Stomach (tissue), 19 donors: ENCODE measurements around the gene SNF8. TPM values are rescaled to one million over a fixed set of nuclear protein-coding genes. Genes with fewer than 3 reads are reported as not detected.

Experiments used
- DNase-seq, 2 donors: peaks; one replicate each; pipeline versions ENCODE4 v3.0.0 to v3.0.0-alpha.2; 2013 to 2019
- H3K27ac ChIP-seq, 5 donors: fragments of 200-600 bp in 4 of 5; sonication (generic) in 4 of 5; one replicate each; pipeline ENCODE4 v1.5.1; 2013 to 2019; ENCODE audit warnings: mild to moderate bottlenecking in 1 of 5, moderate library complexity in 1 of 5
- H3K27me3 ChIP-seq, 3 donors: fragments of 200-600 bp; sonication (generic); one replicate each; pipeline ENCODE4 v1.5.1; 2017 to 2019; ENCODE audit warnings: mixed run types in 1 of 3
- H3K36me3 ChIP-seq, 4 donors: fragments of 200-600 bp; sonication (generic); 1 replicate in 3 of 4; 2 replicates in 1 of 4; pipeline ENCODE4 v1.5.1; 2016 to 2019
- H3K4me1 ChIP-seq, 4 donors: fragments of 200-600 bp; sonication (generic); one replicate each; pipeline ENCODE4 v1.5.1; 2016 to 2019
- H3K4me3 ChIP-seq, 4 donors: fragments of 200-600 bp; sonication (generic) in 3 of 4; one replicate each; pipeline ENCODE4 v1.5.1; 2016 to 2019; ENCODE audit warnings: mild to moderate bottlenecking in 1 of 4
- H3K9me3 ChIP-seq, 4 donors: fragments of 200-600 bp; sonication (generic); one replicate each; pipeline ENCODE4 v1.5.1; 2016 to 2019
- EP300 ChIP-seq: sonication (generic); formaldehyde crosslinking; IDR thresholded peaks from one replicate; pipeline ENCODE4 v1.6.1; 2017; ENCODE audit warnings: antibody characterized with exemption
- POLR2A ChIP-seq, 4 donors: fragments of 450-650 bp; IDR thresholded peaks; one replicate each; pipeline ENCODE4 v1.6.1; 2016; ENCODE audit warnings: antibody characterized with exemption in 4 of 4, control low read depth in 2 of 4, mild to moderate bottlenecking in 1 of 4, moderate library complexity in 1 of 4
- POLR2AphosphoS5 ChIP-seq, 3 donors: sonication (generic); formaldehyde crosslinking; IDR thresholded peaks; one replicate each; pipeline ENCODE4 v1.6.1; 2016; ENCODE audit warnings: antibody characterized with exemption in 3 of 3
- WGBS, 5 donors: extraction: QIAGEN DNeasy Blood & Tissue Kit in 3 of 5; methylation state at CpG; one replicate each; pipeline versions ENCODE4 v1.1.5 to v1.1.7; 2013 to 2018; 5-methylcytosine and 5-hydroxymethylcytosine counted together
- intact Hi-C: fragments of 100-400 bp; cut with DNase I; formaldehyde crosslinking; loops from one replicate; pipeline ENCODE4 v1.15.1; 2023; ENCODE audit warnings: low total_unique reads
- long read RNA-seq, 10 donors: transcript quantifications; one replicate each; lab custom pipeline, GENCODE V29; 2026
- polyA plus RNA-seq, 3 donors: library from polyadenylated mRNA; stranded (reverse); fragments of 200-250 nt; gene quantifications; one replicate each; pipeline ENCODE4 v1.2.3, GENCODE V29; 2013
- total RNA-seq, 5 donors: library from RNA; depleted of rRNA; stranded (reverse); fragments of >200 nt; gene quantifications; one replicate each; pipeline versions ENCODE4 v1.1.0 to v1.2.3, GENCODE V29; 2014 to 2016
- TF ChIP-seq, protein P1 (sequence below), 7 experiments: fragments of 450-650 bp in 4 of 7; fragments of 200-600 bp in 3 of 7; sonication (generic) in 3 of 7; IDR thresholded peaks; one replicate each; pipeline ENCODE4 v1.5.1; 2016 to 2019; ENCODE audit warnings: antibody characterized with exemption in 7 of 7, control low read depth in 2 of 7, mild to moderate bottlenecking in 1 of 7
- donor health status: healthy with polysubstance abuse.
- donor health status: Bipolar disorder and iron deficiency.
- donor health status: healthy.

SNF8 gene, protein sequence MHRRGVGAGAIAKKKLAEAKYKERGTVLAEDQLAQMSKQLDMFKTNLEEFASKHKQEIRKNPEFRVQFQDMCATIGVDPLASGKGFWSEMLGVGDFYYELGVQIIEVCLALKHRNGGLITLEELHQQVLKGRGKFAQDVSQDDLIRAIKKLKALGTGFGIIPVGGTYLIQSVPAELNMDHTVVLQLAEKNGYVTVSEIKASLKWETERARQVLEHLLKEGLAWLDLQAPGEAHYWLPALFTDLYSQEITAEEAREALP
- total RNA-seq (10 to 100 TPM; 18.7 to 53.6 (median 41.3) TPM), polyA plus RNA-seq (100 to 1,000 TPM; 145 to 160 (median 149) TPM)
- long read RNA-seq, donor 1, transcript SNF8-202 (8 exons, 2,319 nt), result major isoform, 20 of 38 reads
- long read RNA-seq, donor 1, partial matches to known transcripts, result 14 of 38 reads
- long read RNA-seq, donor 1, other reads (novel, unspliced or antisense), result 0 of 38 reads
- long read RNA-seq, donor 2, transcript SNF8-202 (8 exons, 2,319 nt), result major isoform, 26 of 53 reads
- long read RNA-seq, donor 2, transcript SNF8-208 (4 exons, 445 nt), result minor isoform, 5 of 53 reads
- long read RNA-seq, donor 2, partial matches to known transcripts, result 15 of 53 reads
- long read RNA-seq, donor 2, other reads (novel, unspliced or antisense), result 0 of 53 reads
- long read RNA-seq, donor 3, transcript SNF8-215 (3 exons, 687 nt), result minor isoform, 7 of 37 reads
- long read RNA-seq, donor 3, transcript SNF8-202 (8 exons, 2,319 nt), result major isoform, 17 of 37 reads
- long read RNA-seq, donor 3, partial matches to known transcripts, result 8 of 37 reads
- long read RNA-seq, donor 3, other reads (novel, unspliced or antisense), result 0 of 37 reads
- long read RNA-seq, donor 4, partial matches to known transcripts, result 0 of 4 reads
- long read RNA-seq, donor 4, other reads (novel, unspliced or antisense), result 0 of 4 reads
- long read RNA-seq, donor 5, transcript SNF8-202 (8 exons, 2,319 nt), result major isoform, 26 of 30 reads
- long read RNA-seq, donor 5, partial matches to known transcripts, result 0 of 30 reads
- long read RNA-seq, donor 5, other reads (novel, unspliced or antisense), result 0 of 30 reads
- long read RNA-seq, donor 6, transcript SNF8-202 (8 exons, 2,319 nt), result major isoform, 54 of 110 reads
- long read RNA-seq, donor 6, transcript SNF8-208 (4 exons, 445 nt), result minor isoform, 10 of 110 reads
- long read RNA-seq, donor 6, partial matches to known transcripts, result 39 of 110 reads
- long read RNA-seq, donor 6, other reads (novel, unspliced or antisense), result 0 of 110 reads
- long read RNA-seq, donor 7, transcript SNF8-203 (2 exons, 1,899 nt), result minor isoform, 5 of 36 reads
- long read RNA-seq, donor 7, transcript SNF8-202 (8 exons, 2,319 nt), result major isoform, 27 of 36 reads
- long read RNA-seq, donor 7, partial matches to known transcripts, result 0 of 36 reads
- long read RNA-seq, donor 7, other reads (novel, unspliced or antisense), result 0 of 36 reads
- long read RNA-seq, donor 8, transcript SNF8-202 (8 exons, 2,319 nt), result major isoform, 18 of 32 reads
- long read RNA-seq, donor 8, partial matches to known transcripts, result 9 of 32 reads
- long read RNA-seq, donor 8, other reads (novel, unspliced or antisense), result 0 of 32 reads
- long read RNA-seq, donor 9, transcript SNF8-202 (8 exons, 2,319 nt), result major isoform, 25 of 29 reads
- long read RNA-seq, donor 9, partial matches to known transcripts, result 0 of 29 reads
- long read RNA-seq, donor 9, other reads (novel, unspliced or antisense), result 0 of 29 reads
- long read RNA-seq, donor 10, transcript SNF8-202 (8 exons, 2,319 nt), result major isoform, 9 of 9 reads
- long read RNA-seq, donor 10, partial matches to known transcripts, result 0 of 9 reads
- long read RNA-seq, donor 10, other reads (novel, unspliced or antisense), result 0 of 9 reads

DNA sequence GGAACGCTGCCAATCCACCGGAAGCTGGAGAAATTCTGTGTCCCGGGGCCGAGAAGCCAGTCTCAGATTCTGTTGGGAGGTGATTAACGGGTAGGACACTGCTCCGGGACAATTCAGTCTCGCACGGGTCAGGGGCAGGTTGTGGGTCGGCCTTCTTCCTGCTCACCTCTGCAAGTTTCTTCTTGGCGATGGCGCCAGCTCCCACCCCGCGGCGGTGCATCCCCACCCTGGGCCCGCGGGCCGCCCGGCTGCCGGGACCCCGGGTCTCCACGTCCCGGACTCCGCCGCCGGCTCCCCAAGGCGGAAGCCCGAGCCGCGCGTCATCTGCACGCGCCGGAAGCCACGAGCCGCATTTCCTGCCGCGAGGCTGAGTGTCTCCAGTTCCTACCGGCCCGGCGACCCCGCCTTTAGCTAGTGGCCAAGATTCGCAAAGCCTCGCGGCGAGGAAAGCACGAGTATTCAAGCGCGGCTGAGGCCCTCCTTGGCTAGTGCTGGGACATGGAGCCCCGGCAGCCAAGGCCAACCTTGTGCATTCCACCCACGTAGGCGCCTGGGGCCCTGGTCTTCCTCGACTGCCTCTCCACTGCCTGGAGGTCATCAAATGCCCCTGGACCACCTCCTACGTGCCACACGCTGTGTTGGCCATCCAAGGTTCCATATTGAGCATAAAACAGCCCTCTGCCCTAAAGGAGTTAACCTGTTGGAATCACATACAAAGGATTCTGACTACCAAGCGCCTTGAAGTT, at the start of gene SNF8:
Gene SNF8 (minus strand): TSS at position 328 of the 746 bp plus-strand sequence. CDS start 108 bp downstream, at position 220.
- H3K27me3 ChIP-seq, result peaks cover 0 to 9% (median 0%) of the 10 kb centered on the region in 3 donors
- H3K4me1 ChIP-seq, result peaks cover 10 to 32% (median 26%) of the 10 kb centered on the region in 4 donors
- H3K4me3 ChIP-seq, result peak within 1 kb of the TSS; percentile 80 to 83 (median 82)
- DNase-seq, result peak; percentile 94 to 98
- intact Hi-C loops, result no loop called here
- no peak for TF ChIP-seq EP300
- peak; percentile 89 to 98 (median 91) for TF ChIP-seq POLR2AphosphoS5 (IDR thresholded peaks at IDR 0.05)
- peak in 1 of 4 donors; percentile 14 for TF ChIP-seq POLR2A (IDR thresholded peaks at IDR 0.05)
- TF ChIP-seq, protein P1, sequence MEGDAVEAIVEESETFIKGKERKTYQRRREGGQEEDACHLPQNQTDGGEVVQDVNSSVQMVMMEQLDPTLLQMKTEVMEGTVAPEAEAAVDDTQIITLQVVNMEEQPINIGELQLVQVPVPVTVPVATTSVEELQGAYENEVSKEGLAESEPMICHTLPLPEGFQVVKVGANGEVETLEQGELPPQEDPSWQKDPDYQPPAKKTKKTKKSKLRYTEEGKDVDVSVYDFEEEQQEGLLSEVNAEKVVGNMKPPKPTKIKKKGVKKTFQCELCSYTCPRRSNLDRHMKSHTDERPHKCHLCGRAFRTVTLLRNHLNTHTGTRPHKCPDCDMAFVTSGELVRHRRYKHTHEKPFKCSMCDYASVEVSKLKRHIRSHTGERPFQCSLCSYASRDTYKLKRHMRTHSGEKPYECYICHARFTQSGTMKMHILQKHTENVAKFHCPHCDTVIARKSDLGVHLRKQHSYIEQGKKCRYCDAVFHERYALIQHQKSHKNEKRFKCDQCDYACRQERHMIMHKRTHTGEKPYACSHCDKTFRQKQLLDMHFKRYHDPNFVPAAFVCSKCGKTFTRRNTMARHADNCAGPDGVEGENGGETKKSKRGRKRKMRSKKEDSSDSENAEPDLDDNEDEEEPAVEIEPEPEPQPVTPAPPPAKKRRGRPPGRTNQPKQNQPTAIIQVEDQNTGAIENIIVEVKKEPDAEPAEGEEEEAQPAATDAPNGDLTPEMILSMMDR (IDR thresholded peaks at IDR 0.05), result no peak
- peak within 1 kb of the TSS; percentile 83 to 93 (median 89) for H3K27ac ChIP-seq
- H3K9me3 ChIP-seq, result no peaks in the 10 kb centered on the region
- peaks cover 7 to 27% (median 21%) of the 10 kb centered on the region in 4 donors for H3K36me3 ChIP-seq
- WGBS, 5 donors, result 2 to 9% (median 3%) methylated on average over 24 to 55 of the region's 55 CpGs

DNA sequence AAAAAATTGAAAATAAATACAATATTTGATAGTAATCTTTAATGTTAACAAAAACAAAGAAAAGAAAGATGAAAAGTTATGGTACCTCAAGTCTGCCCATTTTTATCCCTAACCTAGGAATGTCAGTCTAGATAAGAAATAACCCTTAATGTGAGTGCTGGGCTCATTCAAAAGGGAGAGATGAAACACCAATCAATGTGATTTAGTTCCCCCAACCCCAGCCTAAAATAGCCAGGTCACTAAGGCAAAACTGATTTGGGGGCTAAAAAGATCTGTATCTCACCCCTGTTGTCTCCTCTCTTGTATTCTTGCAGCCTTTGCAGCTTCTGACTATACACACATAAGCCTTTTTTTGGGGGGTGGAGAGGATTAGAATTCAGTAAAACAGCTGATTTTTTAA, 49.3 kb upstream of the SNF8 start:
- Histone ChIP-seq H3K9me3 (peaks cover 0 to 7% (median 0%) of the 10 kb centered on the region in 4 donors), H3K27ac (no peak overlapping the region), H3K4me1 (peaks cover 21 to 36% (median 30%) of the 10 kb centered on the region in 4 donors), H3K27me3 (peaks cover 48 to 100% (median 91%) of the 10 kb centered on the region in 3 donors), H3K4me3 (no peak overlapping the region), H3K36me3 (no peaks in the 10 kb centered on the region)
- no peak for DNase-seq
- intact Hi-C loops, result no loop called here
- TF ChIP-seq EP300, result no peak
- TF ChIP-seq POLR2A (IDR thresholded peaks at IDR 0.05), result no peak
- no peak for TF ChIP-seq POLR2AphosphoS5 (IDR thresholded peaks at IDR 0.05)
- TF ChIP-seq, protein P1 (IDR thresholded peaks at IDR 0.05), result no peak

DNA sequence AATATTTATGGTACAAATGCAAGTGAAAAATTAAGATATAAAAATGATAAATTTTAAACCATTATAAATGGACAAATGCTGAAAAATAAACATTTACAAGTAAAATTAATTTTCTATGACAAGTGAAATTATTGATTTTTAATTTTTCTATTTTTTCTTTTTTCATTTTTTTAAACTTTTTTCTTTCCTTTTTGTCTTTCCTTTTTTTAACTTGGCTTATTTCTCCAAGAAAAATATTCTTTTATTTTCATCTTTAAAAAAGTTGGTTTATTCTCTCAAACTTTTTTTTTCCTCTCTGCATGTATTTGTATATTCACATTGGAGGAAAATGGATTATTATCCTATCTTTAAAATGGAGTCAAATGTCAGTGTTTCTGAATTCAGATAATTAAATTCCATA, 48.7 kb upstream of the SNF8 start:
- Histone ChIP-seq H3K4me3 (no peak overlapping the region), H3K27ac (no peak overlapping the region), H3K4me1 (peaks cover 19 to 31% (median 27%) of the 10 kb centered on the region in 4 donors), H3K36me3 (no peaks in the 10 kb centered on the region), H3K27me3 (peaks cover 43 to 100% (median 91%) of the 10 kb centered on the region in 3 donors), H3K9me3 (peaks cover 0 to 7% (median 0%) of the 10 kb centered on the region in 4 donors)
- TF ChIP-seq POLR2A (IDR thresholded peaks at IDR 0.05), result no peak
- no peak for TF ChIP-seq EP300
- TF ChIP-seq, protein P1 (IDR thresholded peaks at IDR 0.05), result no peak
- TF ChIP-seq POLR2AphosphoS5 (IDR thresholded peaks at IDR 0.05), result no peak
- intact Hi-C loops, result no loop called here
- DNase-seq, result no peak
